Measurements from ENCODE around the gene DPP6.

DNA sequence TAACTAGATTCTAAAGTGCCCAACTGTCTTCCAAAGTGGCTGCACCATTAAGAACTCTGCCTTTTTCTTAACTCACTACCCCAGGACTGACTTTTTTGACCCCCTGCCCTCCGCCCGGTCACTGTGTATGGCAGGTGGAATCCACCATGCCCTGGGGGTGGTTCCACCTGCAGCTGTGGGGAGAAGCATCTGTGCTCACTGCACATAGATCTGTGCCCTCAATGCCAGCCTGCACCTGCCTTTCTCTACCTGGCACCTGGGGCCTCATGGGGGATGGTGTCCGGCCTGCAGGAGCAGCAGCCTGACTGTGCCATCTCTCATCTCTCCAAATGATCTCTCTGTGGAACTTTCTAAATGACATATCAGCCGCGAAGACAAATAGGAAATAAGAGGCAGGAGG, 597.2 kb downstream of the DPP6 start:
- TF ChIP-seq CTCF (IDR thresholded peaks at IDR 0.05; ENCODE audit: insufficient read depth, low read depth, low read length) (no peak), EZH2 (IDR thresholded peaks at IDR 0.05; ENCODE audit: insufficient read depth, low read length) (no peak)
